Measurements from ENCODE around the gene POLA2. TPM values are rescaled to one million over a fixed set of nuclear protein-coding genes. Genes with fewer than 3 reads are reported as not detected.
"Not testable (repeated sequence)": the region's sequence is repeated elsewhere in the genome, so short reads cannot be mapped to it uniquely, and the experiment has no call there.

The POLA2 gene
- total RNA-seq, 2 donors from 2014 or later: 5.6 to 13.5 TPM

DNA sequence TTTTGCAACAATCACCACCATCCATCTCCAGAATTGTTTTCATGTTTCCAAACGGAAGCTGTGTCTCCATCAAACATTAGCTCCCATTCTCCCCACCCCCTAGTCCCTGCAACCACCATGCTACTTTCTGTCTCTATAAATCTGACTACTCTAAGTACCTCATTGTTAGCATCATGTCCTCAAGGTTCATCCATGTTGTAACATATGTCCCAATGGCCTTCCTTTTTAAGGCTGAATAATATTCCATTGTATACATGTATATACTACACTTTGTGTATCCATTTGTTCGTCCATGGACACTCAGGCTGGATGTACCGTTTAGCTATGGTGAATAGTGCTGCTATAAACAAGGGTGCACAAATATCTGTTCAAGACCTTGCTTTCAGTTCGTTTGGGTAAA lies 63.7 kb downstream of the POLA2 start:
- TF ChIP-seq, protein P1, sequence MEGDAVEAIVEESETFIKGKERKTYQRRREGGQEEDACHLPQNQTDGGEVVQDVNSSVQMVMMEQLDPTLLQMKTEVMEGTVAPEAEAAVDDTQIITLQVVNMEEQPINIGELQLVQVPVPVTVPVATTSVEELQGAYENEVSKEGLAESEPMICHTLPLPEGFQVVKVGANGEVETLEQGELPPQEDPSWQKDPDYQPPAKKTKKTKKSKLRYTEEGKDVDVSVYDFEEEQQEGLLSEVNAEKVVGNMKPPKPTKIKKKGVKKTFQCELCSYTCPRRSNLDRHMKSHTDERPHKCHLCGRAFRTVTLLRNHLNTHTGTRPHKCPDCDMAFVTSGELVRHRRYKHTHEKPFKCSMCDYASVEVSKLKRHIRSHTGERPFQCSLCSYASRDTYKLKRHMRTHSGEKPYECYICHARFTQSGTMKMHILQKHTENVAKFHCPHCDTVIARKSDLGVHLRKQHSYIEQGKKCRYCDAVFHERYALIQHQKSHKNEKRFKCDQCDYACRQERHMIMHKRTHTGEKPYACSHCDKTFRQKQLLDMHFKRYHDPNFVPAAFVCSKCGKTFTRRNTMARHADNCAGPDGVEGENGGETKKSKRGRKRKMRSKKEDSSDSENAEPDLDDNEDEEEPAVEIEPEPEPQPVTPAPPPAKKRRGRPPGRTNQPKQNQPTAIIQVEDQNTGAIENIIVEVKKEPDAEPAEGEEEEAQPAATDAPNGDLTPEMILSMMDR (IDR thresholded peaks at IDR 0.05): no peak
- H3K4me3 ChIP-seq: no peak overlapping the region

DNA sequence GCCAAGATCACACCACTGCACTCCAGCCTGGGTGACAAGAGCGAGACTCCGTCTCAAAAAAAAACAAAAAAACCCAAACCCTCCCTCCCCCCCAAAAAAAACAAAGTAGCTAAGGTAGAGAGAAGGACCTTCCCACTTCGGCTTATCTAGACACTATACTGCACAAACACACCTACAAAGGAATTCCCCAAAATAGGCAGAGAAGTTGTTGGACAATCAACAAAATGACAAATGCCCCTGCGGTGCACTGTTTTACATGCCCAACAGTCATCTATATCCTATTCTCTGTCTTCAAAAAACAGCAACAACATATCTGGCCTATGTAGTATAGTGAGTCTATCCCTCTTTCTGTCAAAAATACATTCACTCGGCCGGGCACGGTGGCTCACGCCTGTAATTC lies 65.3 kb downstream of the POLA2 start:
- DNase-seq (ENCODE audit: low spot score) (no peak), ATAC-seq (ENCODE audit: insufficient number of reproducible peaks, low FRiP score, low read depth) (no peak)
- H3K36me3 ChIP-seq: no peaks in the 10 kb centered on the region
- no peak overlapping the region for H3K27ac ChIP-seq
- H3K4me1 ChIP-seq (ENCODE audit: control insufficient read depth in 1 of 2, low read depth in 2 of 2): no peaks in the 10 kb centered on the region
- H3K4me3 ChIP-seq: no peak overlapping the region
- TF ChIP-seq, protein P1 (IDR thresholded peaks at IDR 0.05): no peak
- no peaks in the 10 kb centered on the region for H3K9me3 ChIP-seq
- no peaks in the 10 kb centered on the region for H3K27me3 ChIP-seq (replicated peaks; ENCODE audit: insufficient read depth)

More for the DNA sequence above, 63.7 kb downstream of the POLA2 start:
- no peak for ATAC-seq (ENCODE audit: insufficient number of reproducible peaks, low FRiP score, low read depth)
- Histone ChIP-seq H3K27me3 (replicated peaks; ENCODE audit: insufficient read depth) (no peaks in the 10 kb centered on the region), H3K4me1 (ENCODE audit: control insufficient read depth in 1 of 2, low read depth in 2 of 2) (no peaks in the 10 kb centered on the region), H3K36me3 (peaks cover 9% of the 10 kb centered on the region), H3K27ac (no peak overlapping the region), H3K9me3 (no peaks in the 10 kb centered on the region)
- DNase-seq (ENCODE audit: low spot score): no peak

DNA sequence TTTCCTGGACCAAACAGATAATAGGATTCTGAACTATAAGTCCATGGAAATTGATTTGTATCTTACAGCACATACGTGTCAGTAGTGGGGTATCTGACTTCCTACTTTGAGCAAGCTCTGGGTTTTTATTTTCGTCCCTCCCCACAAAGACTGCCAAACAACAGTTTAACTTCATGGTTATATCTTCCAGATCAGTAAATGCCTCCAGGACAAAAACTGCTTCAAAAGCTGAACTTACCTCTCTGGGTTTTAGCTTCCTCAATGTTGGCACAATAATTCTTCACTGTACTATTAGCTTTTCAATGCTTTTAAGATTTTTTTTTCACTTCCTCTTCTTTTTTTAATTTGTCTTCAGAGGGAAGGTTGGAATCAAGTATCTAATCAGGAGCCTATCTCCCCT lies 67.7 kb downstream of the POLA2 start:
- TF ChIP-seq, protein P1 (IDR thresholded peaks at IDR 0.05): no peak
- H3K27me3 ChIP-seq (replicated peaks; ENCODE audit: insufficient read depth): no peaks in the 10 kb centered on the region
- H3K9me3 ChIP-seq: no peaks in the 10 kb centered on the region
- ATAC-seq (ENCODE audit: insufficient number of reproducible peaks, low FRiP score, low read depth) (no peak), DNase-seq (ENCODE audit: low spot score) (no peak)
- no peak overlapping the region for H3K27ac ChIP-seq
- peaks cover 0 to 2% of the 10 kb centered on the region in 2 donors for H3K4me1 ChIP-seq (ENCODE audit: control insufficient read depth in 1 of 2, low read depth in 2 of 2)
- no peaks in the 10 kb centered on the region for H3K36me3 ChIP-seq
- no peak overlapping the region for H3K4me3 ChIP-seq

DNA sequence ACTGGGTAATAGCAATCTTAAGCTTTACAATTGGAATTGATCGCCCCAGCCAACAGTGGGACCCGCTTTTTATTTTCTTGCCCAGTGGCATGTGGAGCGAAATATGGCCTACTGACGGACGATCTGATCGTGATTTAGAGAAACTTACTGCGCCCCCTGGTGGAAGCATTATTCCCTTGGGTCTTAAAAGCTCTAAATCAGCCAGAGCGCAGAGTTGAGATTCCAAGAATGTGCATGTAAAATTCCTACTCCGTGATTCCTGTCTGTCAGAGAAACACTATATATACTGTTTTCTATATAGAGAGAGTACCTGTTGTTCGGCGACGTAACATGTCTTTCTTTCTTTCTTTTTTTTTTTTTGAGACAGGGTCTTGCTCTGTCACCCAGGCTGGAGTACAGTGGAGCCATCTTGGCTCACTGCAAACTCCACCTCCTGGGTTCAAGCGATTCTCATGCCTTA lies 68.2 kb downstream of the POLA2 start:
- H3K27me3 ChIP-seq (replicated peaks; ENCODE audit: insufficient read depth): no peaks in the 10 kb centered on the region
- no peak overlapping the region for H3K27ac ChIP-seq
- no peak overlapping the region for H3K4me3 ChIP-seq
- peaks cover under 1 to 7% of the 10 kb centered on the region in 2 donors for H3K4me1 ChIP-seq (ENCODE audit: control insufficient read depth in 1 of 2, low read depth in 2 of 2)
- peak; percentile 79 for DNase-seq (ENCODE audit: low spot score)
- no peaks in the 10 kb centered on the region for H3K36me3 ChIP-seq
- ATAC-seq (ENCODE audit: insufficient number of reproducible peaks, low FRiP score, low read depth): no peak
- TF ChIP-seq, protein P1 (IDR thresholded peaks at IDR 0.05): peak; percentile 77
- no peaks in the 10 kb centered on the region for H3K9me3 ChIP-seq

DNA sequence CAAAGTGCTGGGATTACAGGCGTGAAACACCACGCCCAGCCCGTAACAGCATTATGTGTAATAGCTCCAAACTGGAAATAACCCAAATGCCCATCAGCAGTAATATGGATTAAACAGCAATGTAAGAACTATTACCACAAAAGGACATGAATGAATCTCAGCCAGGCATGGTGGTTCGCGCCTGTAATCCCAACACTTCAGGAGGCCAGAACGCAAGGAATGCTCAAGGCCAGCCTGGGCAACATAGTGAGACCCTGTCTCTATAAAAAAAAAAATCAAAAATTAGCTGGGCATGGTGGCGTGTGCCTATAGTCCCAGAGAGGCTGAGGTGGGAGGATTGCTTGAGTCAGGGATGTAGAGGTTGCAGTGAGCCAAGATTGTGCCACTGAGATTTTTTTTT lies 68.8 kb downstream of the POLA2 start:
- ATAC-seq (ENCODE audit: insufficient number of reproducible peaks, low FRiP score, low read depth) (no peak), DNase-seq (ENCODE audit: low spot score) (no peak)
- H3K27ac ChIP-seq: no peak overlapping the region
- no peaks in the 10 kb centered on the region for H3K36me3 ChIP-seq
- peaks cover 6 to 13% of the 10 kb centered on the region in 2 donors for H3K4me1 ChIP-seq (ENCODE audit: control insufficient read depth in 1 of 2, low read depth in 2 of 2)
- TF ChIP-seq, protein P1 (IDR thresholded peaks at IDR 0.05): no peak
- no peaks in the 10 kb centered on the region for H3K9me3 ChIP-seq
- H3K4me3 ChIP-seq: no peak overlapping the region
- H3K27me3 ChIP-seq (replicated peaks; ENCODE audit: insufficient read depth): no peaks in the 10 kb centered on the region

DNA sequence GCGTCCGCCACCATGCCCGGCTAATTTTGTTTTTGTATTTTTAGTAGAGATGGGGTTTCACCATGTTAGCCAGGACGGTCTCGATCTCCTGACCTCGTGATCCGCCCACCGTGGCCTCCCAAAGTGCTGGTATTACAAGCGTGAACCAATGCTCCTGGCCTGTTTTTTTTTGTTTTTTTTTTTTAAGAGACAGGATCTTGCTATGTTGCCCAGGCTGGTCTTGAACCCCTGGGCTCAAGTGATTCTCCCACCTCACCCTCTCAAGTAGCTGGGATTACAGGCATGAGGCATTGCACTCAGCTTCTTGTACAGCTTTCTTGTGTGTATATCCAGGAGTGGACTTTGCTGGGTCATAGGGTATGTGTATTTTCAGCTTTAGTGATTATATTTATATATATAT lies 70.8 kb downstream of the POLA2 start:
- DNase-seq (ENCODE audit: low spot score); H3K9me3 ChIP-seq; ATAC-seq (ENCODE audit: insufficient number of reproducible peaks, low FRiP score, low read depth); H3K27ac ChIP-seq; H3K27me3 ChIP-seq (replicated peaks; ENCODE audit: insufficient read depth); H3K4me3 ChIP-seq; H3K36me3 ChIP-seq: not testable (repeated sequence)
- H3K4me1 ChIP-seq (ENCODE audit: control insufficient read depth in 1 of 2, low read depth in 2 of 2): peaks cover 8 to 20% of the 10 kb centered on the region in 2 donors

Data from thoracic aorta (tissue), 2 donors.